Inferior parietal cortex (tissue), 1 donor: ENCODE measurements around the gene DRAP1.
A peak's percentile ranks its signal among the peaks of the same experiment; 100 is the strongest.

Source experiments
- DNase-seq: peaks from one replicate; pipeline ENCODE4 v3.0.0-alpha.2; 2016; ENCODE audit errors: extremely low spot score

The DRAP1 gene, protein sequence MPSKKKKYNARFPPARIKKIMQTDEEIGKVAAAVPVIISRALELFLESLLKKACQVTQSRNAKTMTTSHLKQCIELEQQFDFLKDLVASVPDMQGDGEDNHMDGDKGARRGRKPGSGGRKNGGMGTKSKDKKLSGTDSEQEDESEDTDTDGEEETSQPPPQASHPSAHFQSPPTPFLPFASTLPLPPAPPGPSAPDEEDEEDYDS

DNA sequence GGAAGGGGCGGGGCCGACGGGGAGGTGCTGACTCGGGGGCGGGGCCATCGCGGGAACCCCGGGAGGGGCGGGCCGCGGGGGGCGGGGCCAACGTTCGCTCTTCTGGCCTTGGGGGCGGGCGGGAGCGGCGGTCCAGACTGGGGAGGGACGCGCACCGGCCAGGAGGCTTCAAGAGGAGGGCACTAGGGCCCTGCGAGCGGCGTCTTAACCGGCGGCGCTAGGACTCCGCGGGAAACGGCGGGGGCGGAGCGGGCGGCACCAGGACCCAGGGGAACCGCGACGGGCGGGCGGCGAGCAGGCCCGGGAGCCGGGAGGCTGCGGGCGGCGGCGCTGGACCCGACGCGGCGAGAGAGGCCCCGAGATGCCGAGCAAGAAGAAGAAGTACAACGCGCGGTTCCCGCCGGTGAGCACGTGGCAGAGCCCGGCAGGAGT is at the start of gene DRAP1:
Gene DRAP1, plus strand, starts transcription at position 286 of the 432 bp plus-strand sequence. Its CDS starts 76 bp downstream, at position 362.
- peak; percentile 94 for DNase-seq

DNA sequence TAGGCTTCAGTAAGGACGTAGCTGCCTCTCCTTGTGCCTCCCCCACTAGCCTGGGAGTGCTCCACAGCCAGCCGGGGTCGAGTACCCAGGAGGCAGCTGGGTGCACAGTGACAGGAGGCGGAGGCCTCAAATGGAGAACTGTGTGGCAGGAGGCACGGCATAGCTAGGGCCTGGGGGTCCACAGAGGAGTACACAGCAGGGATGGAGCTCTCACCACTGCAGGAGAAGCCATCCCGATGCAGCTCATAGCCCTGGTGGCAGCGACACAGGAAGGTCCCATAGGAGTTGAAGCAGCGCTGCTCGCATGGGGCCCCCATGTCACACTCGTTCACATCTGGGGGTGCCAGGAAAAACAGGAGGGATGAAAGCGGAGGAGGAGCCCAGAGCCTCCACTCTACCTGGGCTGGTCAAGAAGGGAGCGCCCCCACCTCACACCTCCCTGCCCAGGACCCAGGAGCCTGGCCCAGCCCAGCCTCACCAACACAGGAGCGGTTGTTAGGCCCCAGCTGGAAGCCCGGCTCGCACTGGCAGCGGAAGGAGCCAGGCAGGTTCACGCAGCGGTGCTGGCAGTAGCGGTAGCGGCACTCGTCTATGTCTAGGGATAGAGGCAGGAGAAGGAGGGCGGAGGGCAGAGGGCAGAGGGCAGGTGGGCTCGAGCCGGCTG is 49.5 kb upstream of the DRAP1 start:
- no peak for DNase-seq

DNA sequence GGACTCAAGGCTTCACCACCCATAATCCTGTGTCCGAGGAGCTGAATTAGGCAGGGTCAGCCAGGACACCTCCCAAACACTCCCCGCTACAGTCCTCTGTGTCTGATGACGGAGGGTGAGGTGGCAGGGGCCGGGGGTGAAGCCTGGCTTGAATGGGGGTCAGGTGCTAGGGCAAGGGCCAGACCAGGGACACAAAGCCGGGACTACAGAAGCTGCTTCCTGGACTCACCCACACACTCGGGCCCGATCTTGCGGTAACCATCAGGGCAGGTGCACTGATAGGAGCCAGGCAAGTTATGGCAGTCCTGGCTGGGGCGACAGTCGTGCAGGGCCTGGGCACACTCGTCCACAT is 48.9 kb upstream of the DRAP1 start:
- DNase-seq, result no peak

DNA sequence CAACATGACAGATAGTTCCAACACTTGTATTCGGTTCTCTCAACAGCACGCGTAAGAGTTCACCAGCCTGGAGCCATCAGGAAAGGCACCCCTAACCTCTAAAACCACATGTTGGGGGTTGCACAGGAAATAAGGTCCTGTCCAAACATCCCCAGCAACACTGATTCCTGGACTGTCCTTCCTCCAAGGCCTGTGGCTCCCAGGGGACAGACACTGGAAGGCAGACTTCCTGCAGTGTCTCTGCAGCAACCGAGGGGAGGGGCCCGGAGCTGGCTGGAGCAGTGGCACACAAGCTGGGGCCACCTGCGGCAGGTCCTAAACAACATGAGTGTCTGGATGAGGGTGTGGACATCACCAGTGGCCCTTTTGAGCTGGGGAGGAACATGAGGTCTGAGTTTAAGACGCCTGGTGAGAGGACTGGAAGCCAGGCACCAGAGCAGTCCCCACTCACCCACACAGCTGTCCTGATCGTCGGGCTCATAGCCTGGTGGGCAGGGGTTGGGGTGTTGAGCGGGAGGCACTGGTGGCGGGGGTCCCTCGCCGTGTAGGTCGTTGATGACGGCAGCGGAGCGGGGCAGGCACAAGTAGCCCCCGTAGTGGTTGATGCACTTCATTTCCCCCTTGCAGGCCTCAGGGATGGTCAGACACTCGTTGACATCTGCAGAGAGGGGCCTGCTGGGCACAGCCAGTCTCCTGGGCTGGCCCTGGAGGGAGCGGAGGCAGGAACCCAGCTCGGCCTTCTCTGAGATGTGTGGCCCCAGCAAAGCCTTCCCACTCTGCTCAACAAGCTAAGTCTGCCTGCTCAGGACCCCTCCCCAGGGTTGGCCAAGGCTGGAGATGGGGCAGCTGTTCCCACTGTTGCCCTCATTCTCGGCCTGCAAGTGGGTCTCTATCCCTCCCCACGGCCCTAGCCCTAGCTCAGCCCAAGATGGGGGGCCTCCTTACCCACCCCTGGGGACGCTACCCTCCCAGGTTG is 48.2 kb upstream of the DRAP1 start:
- no peak for DNase-seq

DNA sequence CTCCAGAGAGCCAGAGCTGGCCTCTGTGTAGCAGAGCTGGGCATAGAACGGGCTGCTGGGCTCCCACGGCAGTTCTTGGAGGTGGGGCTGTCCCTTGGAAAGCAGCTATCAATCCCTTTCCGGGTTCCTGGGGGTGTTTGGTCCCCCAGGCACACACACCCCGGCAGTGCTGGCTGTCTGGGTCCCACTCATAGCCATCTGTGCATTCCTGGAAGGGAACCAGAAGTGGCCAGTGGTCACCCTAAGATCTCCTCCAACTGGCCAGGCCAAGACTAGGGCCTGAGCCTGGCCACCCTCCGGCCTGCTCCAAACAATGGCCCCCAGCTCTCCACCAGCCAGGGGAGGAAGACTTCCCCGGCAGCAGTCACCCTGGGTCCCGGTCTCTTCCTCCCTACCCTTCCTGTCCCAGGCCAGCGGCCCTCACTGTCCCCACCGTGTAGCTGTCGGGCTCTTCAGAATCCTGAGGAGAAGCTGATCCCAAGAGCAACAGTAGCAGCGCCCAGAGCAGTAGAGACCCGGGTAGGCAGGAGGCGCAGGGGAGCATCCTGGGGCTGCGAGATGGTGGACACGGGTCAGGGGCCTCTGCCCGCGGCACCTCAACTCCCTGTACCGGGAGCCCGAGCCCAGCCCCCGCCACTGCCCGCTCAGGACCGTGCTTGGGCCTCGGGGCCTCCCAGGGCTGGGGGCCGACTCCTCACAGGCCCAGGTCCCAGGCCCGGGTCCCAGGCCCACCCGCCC is 47.2 kb upstream of the DRAP1 start:
- no peak for DNase-seq

DNA sequence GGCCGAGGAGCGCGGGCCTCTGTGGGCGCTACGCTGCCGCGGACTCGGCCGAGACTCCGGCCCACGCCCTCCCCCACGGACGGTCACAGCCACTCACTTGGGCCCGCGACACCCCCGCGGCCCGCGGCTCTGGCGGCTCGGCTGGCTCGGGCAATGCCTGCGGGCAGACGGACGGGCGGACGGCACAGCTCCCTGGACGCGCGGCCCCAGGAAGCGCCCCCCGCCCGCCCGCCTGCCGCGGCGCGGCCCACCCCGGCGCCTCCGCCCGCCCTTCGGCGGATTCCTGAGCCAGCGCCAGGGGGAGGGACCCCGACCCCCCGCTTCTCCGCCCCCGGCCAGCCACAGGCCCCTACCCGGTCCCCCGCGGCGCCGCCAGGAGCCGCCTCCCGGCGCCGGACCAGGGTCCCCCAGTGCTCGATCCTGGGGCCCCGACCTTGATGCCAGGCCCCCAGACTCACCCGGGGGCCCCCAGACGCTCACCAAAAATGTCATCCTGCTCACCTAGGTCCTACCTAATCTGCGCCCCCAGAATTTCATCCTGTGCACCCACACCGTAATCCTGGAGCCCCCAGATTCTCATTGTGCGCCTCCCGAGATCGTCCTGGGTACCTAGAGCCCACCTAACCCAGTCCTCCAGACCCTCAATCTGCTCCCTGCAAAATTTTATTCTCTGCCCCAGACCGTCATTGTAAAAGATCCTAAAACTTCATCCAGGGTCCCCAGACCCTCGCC is 46.5 kb upstream of the DRAP1 start, which contains the start of gene EFEMP2:
Gene EFEMP2, minus strand, starts transcription at position 215 of the 732 bp plus-strand sequence. CDS start 446 bp downstream, outside the sequence.
- no peak for DNase-seq

DNA sequence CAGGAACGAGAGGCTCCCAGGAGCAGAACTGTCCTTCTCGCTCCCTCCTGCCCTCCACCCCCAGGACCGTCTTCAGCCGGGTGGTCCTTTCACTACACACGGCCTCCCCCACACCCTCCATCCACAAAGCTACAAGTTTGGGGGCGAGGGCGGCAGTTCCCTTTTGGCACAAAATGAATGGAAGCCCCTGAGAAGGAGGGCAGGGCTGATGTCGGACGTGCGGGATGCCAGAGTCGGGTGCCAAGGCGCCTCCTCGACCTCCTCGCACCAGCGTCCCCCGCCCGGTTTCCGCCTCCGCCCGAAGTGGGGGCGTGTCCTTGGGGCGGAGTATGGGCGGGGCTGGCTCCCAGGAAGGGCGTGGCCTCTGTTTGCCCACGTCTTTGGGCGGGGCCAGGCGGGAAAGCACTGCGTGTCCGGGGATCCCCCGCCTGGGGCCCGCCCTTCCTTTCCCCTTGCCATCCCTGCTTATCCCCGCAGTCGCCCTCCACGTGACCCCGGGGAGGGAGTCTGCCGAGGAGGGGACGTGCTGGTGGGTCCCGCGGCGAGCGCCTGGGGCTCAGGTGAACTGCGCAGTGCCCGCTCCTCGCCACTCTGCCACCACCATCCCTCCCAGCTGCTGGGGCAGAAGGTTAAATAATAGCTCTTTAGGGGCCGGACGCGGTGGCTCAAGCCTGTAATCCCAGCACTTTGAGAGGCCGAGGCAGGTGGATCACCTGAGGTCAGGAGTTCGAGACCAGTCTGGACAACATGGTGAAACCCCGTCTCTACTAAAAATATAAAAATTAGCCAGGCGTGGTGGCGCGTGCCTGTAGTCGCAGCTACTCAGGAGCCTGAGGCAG is 45.7 kb upstream of the DRAP1 start:
- peak; percentile 89 for DNase-seq

DNA sequence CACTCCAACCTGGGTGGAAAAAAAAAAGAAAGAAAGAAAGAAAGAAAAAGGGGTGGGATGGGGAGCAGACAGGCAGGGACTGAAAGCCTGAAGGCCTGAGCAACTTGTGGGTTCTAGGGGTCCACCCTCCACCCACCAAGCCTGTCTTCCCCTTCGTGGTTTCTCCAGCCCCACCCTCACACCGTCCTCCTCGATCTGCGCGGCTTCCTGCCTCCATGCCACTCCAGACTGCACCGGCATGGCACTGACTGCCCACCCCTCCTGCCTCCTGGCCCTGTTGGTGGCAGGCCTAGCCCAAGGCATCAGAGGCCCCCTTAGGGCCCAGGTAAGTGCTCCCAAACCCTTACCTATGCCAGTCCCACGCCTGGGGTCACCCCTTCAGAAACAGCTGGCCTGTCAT is 39.6 kb upstream of the DRAP1 start, which contains the start of gene CTSW:
Gene CTSW, plus strand, starts transcription at position 221 of the 400 bp plus-strand sequence. Its CDS starts 18 bp downstream, at position 239.
- DNase-seq, result no peak

DNA sequence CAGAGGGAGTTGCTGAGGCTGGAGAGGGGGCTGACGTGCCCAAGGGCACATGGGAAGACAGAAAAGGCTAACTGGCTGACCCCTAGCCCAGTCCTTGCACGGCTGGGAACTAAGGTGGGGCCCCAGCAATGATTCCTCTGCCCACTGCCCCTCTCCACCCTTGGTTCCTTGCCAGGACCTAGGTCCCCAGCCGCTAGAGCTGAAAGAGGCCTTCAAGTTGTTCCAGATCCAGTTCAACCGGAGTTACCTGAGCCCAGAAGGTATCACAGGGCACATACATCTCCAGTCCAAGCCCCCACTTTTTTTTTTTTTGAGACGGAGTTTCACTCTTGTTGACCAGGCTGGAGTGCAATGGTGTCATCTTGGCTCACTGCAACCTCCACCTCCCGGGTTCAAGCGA is 39.2 kb upstream of the DRAP1 start:
- no peak for DNase-seq

DNA sequence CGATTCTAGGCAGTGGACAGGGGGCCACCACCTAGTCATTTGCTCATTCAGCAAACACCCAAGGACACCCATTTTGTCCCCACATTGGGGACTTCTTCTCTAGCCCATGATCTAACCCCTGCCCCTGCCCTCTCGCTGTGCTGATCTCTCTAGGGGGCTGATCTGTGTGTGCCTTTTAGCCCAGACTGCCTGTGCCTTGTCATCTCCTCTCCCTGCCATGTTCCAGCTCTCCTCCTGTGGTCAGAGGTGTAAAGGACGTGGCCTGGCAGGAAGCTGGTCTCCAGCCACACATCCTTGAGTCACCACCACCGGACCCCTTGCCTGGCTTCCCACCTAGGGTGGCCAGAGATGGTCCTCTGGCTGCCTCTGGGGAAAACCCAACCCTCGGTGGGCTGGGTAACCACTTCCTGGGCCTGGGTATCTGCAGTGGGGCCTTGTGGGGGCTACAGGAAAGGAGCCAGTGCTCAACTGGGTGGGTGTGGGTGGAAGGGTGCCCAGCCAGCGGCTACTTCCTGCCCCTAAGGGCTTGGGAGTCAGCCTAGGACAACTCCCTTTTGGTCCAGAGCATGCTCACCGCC is 38.3 kb upstream of the DRAP1 start:
- DNase-seq, result no peak

DNA sequence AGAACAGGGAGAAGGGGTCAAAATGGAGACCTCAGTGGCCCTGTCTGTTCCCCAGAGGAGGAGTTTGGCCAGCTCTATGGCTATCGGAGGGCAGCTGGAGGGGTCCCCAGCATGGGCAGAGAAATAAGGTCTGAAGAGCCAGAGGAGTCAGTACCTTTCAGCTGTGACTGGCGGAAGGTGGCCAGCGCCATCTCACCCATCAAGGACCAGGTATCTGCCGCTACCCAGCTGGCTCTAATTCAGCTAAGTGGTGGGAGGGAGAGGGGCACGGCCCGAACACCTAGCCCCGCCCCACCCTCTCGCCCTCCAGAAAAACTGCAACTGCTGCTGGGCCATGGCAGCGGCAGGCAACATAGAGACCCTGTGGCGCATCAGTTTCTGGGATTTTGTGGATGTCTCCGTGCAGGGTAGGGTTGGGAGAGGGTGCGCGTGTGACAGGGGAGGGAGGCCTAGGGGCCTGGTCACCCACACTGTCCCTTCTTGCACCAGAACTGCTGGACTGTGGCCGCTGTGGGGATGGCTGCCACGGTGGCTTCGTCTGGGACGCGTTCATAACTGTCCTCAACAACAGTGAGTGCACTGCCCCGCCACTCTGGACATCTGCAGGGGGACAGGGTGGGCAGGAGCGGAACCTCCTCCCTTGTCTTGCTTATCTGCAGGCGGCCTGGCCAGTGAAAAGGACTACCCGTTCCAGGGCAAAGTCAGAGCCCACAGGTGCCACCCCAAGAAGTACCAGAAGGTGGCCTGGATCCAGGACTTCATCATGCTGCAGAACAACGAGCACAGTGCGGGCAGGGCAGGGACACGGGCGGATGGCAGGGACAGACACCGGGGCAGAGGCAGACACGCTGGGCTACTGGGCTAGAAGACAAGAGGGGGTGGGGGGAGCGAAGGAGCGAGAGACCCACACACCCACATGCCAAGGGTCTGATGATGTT is 36.8 kb upstream of the DRAP1 start:
- no peak for DNase-seq

DNA sequence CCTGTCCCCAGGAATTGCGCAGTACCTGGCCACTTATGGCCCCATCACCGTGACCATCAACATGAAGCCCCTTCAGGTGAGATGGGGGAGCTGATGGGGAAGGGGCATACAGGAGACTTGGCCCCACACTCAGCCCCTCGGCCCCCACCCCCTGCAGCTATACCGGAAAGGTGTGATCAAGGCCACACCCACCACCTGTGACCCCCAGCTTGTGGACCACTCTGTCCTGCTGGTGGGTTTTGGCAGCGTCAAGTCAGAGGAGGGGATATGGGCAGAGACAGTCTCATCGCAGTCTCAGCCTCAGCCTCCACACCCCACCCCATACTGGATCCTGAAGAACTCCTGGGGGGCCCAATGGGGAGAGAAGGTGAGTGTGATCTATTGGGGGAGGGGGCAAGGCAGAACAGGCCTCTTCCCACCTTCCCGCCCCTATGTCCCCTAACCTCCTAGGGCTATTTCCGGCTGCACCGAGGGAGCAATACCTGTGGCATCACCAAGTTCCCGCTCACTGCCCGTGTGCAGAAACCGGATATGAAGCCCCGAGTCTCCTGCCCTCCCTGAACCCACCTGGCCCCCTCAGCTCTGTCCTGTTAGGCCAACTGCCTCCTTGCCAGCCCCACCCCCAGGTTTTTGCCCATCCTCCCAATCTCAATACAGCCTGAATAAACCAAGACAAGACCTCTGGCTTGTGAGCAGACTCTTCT is 36.0 kb upstream of the DRAP1 start:
- no peak for DNase-seq

DNA sequence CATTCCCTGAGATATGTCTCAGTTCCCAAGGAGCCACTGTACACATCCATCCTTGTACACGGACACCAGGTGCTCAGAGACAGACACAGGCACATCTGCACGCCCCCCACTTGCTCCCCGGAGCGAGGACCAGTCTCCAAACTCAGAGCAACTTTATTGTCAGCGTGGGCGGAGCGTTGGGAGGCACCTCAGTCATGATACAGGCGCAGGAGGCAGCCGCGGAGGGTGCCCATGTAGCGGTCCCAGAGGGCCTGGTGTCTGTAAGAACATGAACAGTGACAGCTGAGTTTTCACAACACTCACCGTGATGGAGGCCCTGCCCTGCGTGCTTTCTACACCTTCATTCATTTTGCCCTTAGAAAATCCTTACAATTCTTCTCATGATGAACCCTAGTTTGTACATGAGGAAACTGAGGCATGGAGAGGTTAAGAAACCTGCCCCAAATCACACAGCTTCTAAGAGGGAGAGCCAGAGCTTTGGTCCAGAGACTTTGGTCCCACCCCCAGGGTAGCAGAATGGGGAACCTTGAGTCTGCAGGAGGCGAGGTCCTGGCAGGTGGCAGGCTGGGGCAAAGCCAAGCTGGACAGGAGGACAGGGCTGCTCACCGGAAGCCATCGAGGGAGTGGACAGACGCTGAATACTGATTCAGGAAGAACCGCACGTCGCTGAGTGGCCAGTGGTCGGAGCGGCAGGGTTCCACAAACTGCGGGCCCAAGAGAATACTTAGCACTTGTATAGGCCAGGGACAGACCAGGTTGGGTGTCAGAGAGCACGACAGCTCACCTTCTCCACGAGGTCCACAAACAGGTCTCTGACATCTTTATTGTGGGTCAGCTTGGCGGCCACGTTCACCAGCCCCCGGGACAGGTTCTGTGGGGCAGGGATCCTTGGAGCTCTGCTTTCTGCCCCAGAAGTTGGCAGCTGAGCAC is 35.2 kb upstream of the DRAP1 start:
- DNase-seq, result no peak

DNA sequence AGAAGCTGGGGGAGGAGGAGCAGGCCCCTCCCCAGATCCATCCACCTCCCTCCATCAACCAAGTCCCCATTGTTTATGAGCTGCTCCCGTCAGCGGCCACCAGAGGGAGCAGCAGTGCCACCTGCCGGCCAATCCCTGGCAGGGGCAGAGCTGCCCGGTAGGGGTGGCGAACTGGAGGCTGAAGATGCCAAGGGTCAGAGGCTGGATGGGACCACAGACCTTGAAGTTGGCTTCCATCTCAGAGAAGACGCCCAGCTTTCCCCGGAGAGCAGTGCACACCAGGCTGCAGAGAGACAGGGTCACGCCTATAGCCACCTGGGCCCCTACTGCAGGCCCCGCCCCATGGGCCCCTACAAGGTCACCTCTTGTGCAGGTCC is 34.5 kb upstream of the DRAP1 start:
- peak; percentile 78 for DNase-seq

DNA sequence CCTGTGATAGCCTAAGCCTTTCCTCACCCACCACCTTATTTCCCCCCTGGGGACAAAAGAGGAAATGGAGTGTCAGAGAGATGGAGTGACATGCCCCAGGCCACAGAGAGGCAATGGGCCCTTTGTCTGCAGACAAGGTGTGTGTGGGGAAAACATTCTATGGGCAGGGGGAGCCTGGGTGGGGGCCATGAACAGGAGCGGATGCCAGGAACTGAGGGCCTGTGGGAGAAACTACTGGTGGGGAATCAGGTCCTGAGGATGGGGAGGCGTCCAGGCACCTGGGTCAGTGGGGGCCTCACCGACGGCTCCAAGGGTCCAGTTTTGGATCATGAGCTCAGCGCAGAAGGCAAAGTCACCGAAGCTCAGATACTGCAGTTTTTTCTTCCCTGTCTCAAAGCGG is 34.0 kb upstream of the DRAP1 start:
- DNase-seq, result no peak

DNA sequence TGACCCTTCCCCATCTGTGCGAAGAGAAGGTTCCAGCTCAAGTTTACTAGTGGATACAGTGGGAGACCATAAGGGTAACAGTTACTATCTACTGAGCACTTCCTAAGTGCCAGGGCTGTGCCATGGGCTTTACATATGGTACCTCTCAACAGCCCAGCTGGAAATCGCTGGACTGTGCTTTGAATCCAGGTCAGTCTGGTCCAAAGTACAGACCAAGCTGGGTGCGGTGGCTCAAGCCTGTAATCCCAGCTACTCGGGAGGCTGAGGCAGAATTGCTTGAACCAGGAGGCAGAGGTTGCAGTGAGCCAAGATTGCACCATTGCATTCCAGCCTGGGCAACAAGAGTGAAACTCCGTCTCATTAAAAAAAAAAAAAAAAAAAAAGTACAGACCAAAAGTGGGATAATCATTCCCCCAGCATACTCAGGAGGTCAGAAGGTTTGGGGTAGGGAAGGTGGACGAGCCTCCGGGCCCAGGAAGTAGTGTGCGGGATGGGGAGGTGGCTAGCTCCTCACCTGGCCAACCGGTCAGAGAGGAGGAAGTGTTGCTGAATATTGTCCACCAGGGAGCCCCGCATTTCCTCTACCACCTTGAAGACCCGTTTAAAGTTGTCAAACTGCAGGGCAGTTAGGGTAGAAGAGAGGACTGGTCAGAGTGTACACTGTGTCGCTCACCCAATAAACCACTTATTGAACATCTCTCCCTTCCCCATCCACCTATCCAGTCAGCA is 33.3 kb upstream of the DRAP1 start:
- DNase-seq, result no peak
